HAP-1 (cell line): Measurements from ENCODE around the gene SERPINA7.
"Not testable (repeated sequence)": the region's sequence is repeated elsewhere in the genome, so short reads cannot be mapped to it uniquely, and the experiment has no call there.

ENCODE experiments used
- DNase-seq, 2 experiments: peaks; one replicate each; pipeline ENCODE4 v3.0.0-alpha.2; 2016 to 2020; ENCODE audit warnings: low spot score in 2 of 2
- H3K27me3 ChIP-seq: fragments of 250-450 bp; sonication (Bioruptor Pico); 2 replicates; pipeline ENCODE4 v1.5.1; 2020; ENCODE audit warnings: low read depth, mild to moderate bottlenecking, moderate library complexity
- H3K36me3 ChIP-seq: fragments of 250-450 bp; sonication (Bioruptor Pico); replicated peaks from 2 replicates; pipeline ENCODE4 v1.5.1; 2020; ENCODE audit warnings: mild to moderate bottlenecking
- H3K4me1 ChIP-seq: fragments of 250-450 bp; sonication (Bioruptor Pico); 2 replicates; pipeline ENCODE4 v1.5.1; 2020; ENCODE audit warnings: mild to moderate bottlenecking
- H3K4me3 ChIP-seq: fragments of 250-450 bp; sonication (Bioruptor Pico); 2 replicates; pipeline ENCODE4 v1.5.1; 2020; ENCODE audit warnings: mild to moderate bottlenecking, moderate library complexity
- H3K9me3 ChIP-seq: fragments of 250-450 bp; sonication (Bioruptor Pico); 2 replicates; pipeline ENCODE4 v1.5.1; 2020; ENCODE audit warnings: mild to moderate bottlenecking, moderate library complexity
- in situ Hi-C: fragments of 300-500 bp; cut with MboI; formaldehyde crosslinking; loops from 3 replicates; pipeline ENCODE4 v1.14.3; 2020; ENCODE audit warnings: low sequenced_read_pairs, inconsistent platforms, mixed read lengths

SERPINA7 gene

DNA sequence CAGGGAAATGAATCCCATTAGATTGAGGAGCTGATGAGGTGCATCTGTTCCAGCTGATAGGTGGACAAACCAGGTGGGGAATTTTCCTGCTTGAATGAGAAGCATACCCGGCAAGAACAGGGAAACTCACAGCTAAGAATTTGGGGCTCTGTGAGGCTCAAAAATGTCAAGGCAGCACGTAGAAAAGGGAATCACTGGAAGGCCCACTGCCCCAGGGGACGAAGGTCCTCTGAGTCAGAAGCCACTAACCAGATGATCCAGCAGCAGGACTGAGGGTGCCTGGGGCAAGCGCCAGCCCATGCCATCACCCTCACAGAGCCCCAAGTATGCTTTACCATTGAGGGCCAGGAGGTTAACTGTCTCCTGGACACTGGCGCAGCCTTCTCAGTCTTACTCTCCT is 37.9 kb downstream of the SERPINA7 start:
- H3K36me3 ChIP-seq, H3K4me3 ChIP-seq, H3K4me1 ChIP-seq, H3K9me3 ChIP-seq, in situ Hi-C loops, DNase-seq, H3K27me3 ChIP-seq: not testable (repeated sequence)

DNA sequence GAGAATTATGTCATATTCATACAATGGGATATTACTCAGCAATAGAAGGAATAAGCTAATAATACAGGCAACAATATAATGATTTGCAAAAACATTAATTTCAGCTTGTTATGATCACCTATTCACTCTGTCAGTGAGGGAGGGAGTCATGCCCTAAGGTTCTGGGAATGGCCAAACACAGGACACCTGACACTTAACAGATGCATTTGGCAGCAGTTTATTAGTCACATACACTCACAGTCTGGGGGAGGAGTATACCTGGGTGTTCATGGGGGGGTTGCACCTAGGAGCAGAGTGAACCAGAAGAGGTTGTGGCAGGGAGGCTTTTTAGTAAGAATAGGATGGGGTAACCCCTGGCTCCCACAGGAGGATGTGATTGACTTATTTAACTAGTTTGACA is 38.3 kb downstream of the SERPINA7 start:
- Histone ChIP-seq H3K4me3 (no peak overlapping the region), H3K9me3 (no peaks in the 10 kb centered on the region), H3K27me3 (no peaks in the 10 kb centered on the region), H3K4me1 (no peaks in the 10 kb centered on the region), H3K36me3 (no peaks in the 10 kb centered on the region)
- in situ Hi-C loops, result no loop called here
- DNase-seq, result no peak

DNA sequence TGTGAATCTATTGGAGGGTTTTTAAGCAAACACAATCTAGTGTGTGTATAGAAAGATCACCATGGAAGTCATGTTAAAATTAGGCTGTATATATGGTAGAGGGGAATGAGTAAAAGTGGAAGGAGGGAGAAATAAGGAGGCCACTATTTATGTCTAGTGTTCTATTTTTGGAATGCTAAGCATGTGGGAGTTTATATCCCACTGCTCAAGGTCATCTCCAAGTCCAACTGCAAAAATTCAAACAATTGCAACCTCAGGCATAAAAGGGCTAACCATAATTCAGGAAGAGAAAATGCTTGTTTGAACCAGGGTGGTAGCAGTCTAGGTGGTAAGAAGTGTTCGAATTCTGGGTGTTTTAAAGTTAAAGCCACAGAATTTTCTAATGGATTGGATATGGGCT is 39.2 kb downstream of the SERPINA7 start:
- in situ Hi-C loops, result no loop called here

DNA sequence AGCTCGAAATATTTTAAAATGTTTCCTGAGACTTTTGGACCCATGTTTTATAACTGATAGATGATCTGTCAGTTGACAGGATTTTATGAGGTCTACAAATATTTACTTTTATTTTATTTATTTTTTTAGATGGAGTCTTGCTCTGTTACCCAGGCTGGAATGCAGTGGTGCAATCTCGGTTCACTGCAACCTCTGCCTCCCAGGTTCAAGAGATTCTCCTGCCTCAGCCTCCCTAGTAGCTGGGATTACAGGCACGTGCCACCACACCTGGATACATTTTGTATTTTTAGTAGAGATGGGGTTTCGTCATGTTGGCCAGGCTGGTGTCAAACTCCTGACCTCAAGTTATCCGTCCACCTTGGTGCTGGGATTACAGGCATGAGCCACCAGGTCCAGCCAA is 50.0 kb downstream of the SERPINA7 start:
- H3K9me3 ChIP-seq, H3K4me3 ChIP-seq, H3K36me3 ChIP-seq, H3K27me3 ChIP-seq, H3K4me1 ChIP-seq, in situ Hi-C loops, DNase-seq: not testable (repeated sequence)

More for the DNA sequence above, 39.2 kb downstream of the SERPINA7 start:
- no peak for DNase-seq
- no peaks in the 10 kb centered on the region for H3K36me3 ChIP-seq
- H3K4me3 ChIP-seq, result no peak overlapping the region
- H3K9me3 ChIP-seq, result no peaks in the 10 kb centered on the region
- H3K27me3 ChIP-seq, result no peaks in the 10 kb centered on the region
- no peaks in the 10 kb centered on the region for H3K4me1 ChIP-seq
